WTC11 (cell line): ENCODE data around the gene CALHM5. TPM values are rescaled to one million over a fixed set of nuclear protein-coding genes. Genes with fewer than 3 reads are reported as not detected.

Source experiments
- ATAC-seq: fragments of 200-7000 bp; cut with Tn5 transposase; 2 replicates; pipeline ENCODE4 v1.10.0; 2021; ENCODE audit warnings: mild to moderate bottlenecking, moderate library complexity
- CTCF ChIA-PET: fragments of 300-600 bp; sonication (Branson Sonifier 250); formaldehyde crosslinking; loops from one replicate; lab custom pipeline; 2021; ENCODE audit warnings: antibody characterized with exemption; lab: Charles Lee
- POLR2A ChIA-PET: fragments of 350-600 bp; sonication (Branson Sonifier 250); formaldehyde crosslinking; loops from one replicate; lab custom pipeline; 2021; ENCODE audit warnings: antibody characterized with exemption; lab: Charles Lee
- DNase-seq: peaks from one replicate; pipeline ENCODE4 v3.0.0; 2021; ENCODE audit warnings: low spot score
- H3K27ac Mint-ChIP-seq: 2 replicates; pipeline ENCODE4 v1.8.0; 2021; ENCODE audit warnings: mixed read lengths
- H3K27me3 Mint-ChIP-seq: 2 replicates; pipeline ENCODE4 v1.8.0; 2021; ENCODE audit warnings: low read depth, mild to moderate bottlenecking, moderate library complexity, mixed read lengths
- H3K36me3 Mint-ChIP-seq: 2 replicates; pipeline ENCODE4 v1.8.0; 2021; ENCODE audit warnings: mixed read lengths
- H3K4me1 Mint-ChIP-seq: 2 replicates; pipeline ENCODE4 v1.8.0; 2022; ENCODE audit warnings: mixed read lengths
- H3K4me3 Mint-ChIP-seq: 2 replicates; pipeline ENCODE4 v1.8.0; 2021; ENCODE audit warnings: mild to moderate bottlenecking, moderate library complexity, mixed read lengths
- H3K9me3 Mint-ChIP-seq: 2 replicates; pipeline ENCODE4 v1.8.0; 2021; ENCODE audit warnings: mixed read lengths
- ATF3 ChIP-seq: sonication (generic); formaldehyde crosslinking; conservative IDR thresholded peaks from 2 replicates; pipeline ENCODE4 v1.8.1; 2022; ENCODE audit warnings: mild to moderate bottlenecking, missing genetic modification reagents
- CBFB ChIP-seq: sonication (generic); formaldehyde crosslinking; IDR thresholded peaks from 2 replicates; pipeline ENCODE4 v1.8.1; 2022; ENCODE audit warnings: mild to moderate bottlenecking, low read depth, missing genetic modification reagents
- E2F5 ChIP-seq: sonication (generic); formaldehyde crosslinking; IDR thresholded peaks from 2 replicates; pipeline ENCODE4 v1.8.1; 2022; ENCODE audit warnings: mild to moderate bottlenecking, moderate library complexity, missing genetic modification reagents
- EMX1 ChIP-seq: fragments of 250-450 bp; sonication (Bioruptor Pico); IDR thresholded peaks from 2 replicates; pipeline ENCODE4 v1.8.0; 2021; ENCODE audit warnings: mild to moderate bottlenecking
- ERG ChIP-seq: fragments of 250-450 bp; sonication (Bioruptor Pico); IDR thresholded peaks from 2 replicates; pipeline ENCODE4 v1.8.0; 2021; ENCODE audit warnings: mild to moderate bottlenecking
- ESRRA ChIP-seq: sonication (generic); formaldehyde crosslinking; IDR thresholded peaks from 2 replicates; pipeline ENCODE4 v1.8.1; 2022; ENCODE audit warnings: mild to moderate bottlenecking, missing genetic modification reagents, borderline replicate concordance
- GRHL2 ChIP-seq: fragments of 250-450 bp; sonication (Bioruptor Pico); IDR thresholded peaks from 2 replicates; pipeline ENCODE4 v1.8.0; 2022; ENCODE audit warnings: mild to moderate bottlenecking, moderate library complexity; ENCODE audit not compliant: insufficient replicate concordance, severe bottlenecking
- HMGA2 ChIP-seq: fragments of 250-450 bp; sonication (Bioruptor Pico); IDR thresholded peaks from 2 replicates; pipeline ENCODE4 v1.4.0; 2021; ENCODE audit warnings: mild to moderate bottlenecking, moderate library complexity
- JUN ChIP-seq: sonication (generic); formaldehyde crosslinking; IDR thresholded peaks from 2 replicates; pipeline ENCODE4 v1.8.0; 2023; ENCODE audit warnings: mild to moderate bottlenecking, missing genetic modification reagents
- NFYB ChIP-seq: sonication (generic); formaldehyde crosslinking; conservative IDR thresholded peaks from 2 replicates; pipeline ENCODE4 v1.8.0; 2022; ENCODE audit warnings: low read depth, missing genetic modification reagents
- PRRX2 ChIP-seq: fragments of 250-450 bp; sonication (Bioruptor Pico); IDR thresholded peaks from 2 replicates; pipeline ENCODE4 v1.8.0; 2021; ENCODE audit warnings: mild to moderate bottlenecking
- RORB ChIP-seq: fragments of 250-450 bp; sonication (Bioruptor Pico); IDR thresholded peaks from 2 replicates; pipeline ENCODE4 v1.9.0; 2021; ENCODE audit warnings: mild to moderate bottlenecking
- SMAD3 ChIP-seq: sonication (generic); formaldehyde crosslinking; IDR thresholded peaks from 2 replicates; pipeline ENCODE4 v1.8.0; 2022; ENCODE audit warnings: missing genetic modification reagents, mild to moderate bottlenecking, borderline replicate concordance
- SP1 ChIP-seq: sonication (generic); formaldehyde crosslinking; conservative IDR thresholded peaks from 2 replicates; pipeline ENCODE4 v1.8.1; 2022; ENCODE audit warnings: missing genetic modification reagents
- TEAD1 ChIP-seq: sonication (generic); formaldehyde crosslinking; IDR thresholded peaks from 2 replicates; pipeline ENCODE4 v1.8.0; 2022; ENCODE audit warnings: mild to moderate bottlenecking, missing genetic modification reagents
- TEAD4 ChIP-seq: sonication (generic); formaldehyde crosslinking; IDR thresholded peaks from 2 replicates; pipeline ENCODE4 v1.8.0; 2022; ENCODE audit warnings: mild to moderate bottlenecking, missing genetic modification reagents
- ZBTB21 ChIP-seq: sonication (generic); formaldehyde crosslinking; IDR thresholded peaks from 2 replicates; pipeline ENCODE4 v1.8.1; 2023; ENCODE audit warnings: mild to moderate bottlenecking, missing genetic modification reagents, borderline replicate concordance
- ZNF138 ChIP-seq: sonication (generic); formaldehyde crosslinking; conservative IDR thresholded peaks from 2 replicates; pipeline ENCODE4 v1.8.1; 2022; ENCODE audit warnings: mild to moderate bottlenecking, moderate library complexity, missing genetic modification reagents
- ZNF232 ChIP-seq: sonication (generic); formaldehyde crosslinking; IDR thresholded peaks from 2 replicates; pipeline ENCODE4 v1.8.0; 2022; ENCODE audit warnings: mild to moderate bottlenecking, missing genetic modification reagents
- ZNF281 ChIP-seq: sonication (generic); formaldehyde crosslinking; IDR thresholded peaks from 2 replicates; pipeline ENCODE4 v1.8.0; 2023; ENCODE audit warnings: mild to moderate bottlenecking, missing genetic modification reagents
- ZNF396 ChIP-seq: fragments of 250-450 bp; sonication (Bioruptor Pico); IDR thresholded peaks from 2 replicates; pipeline ENCODE4 v1.8.0; 2021; ENCODE audit warnings: mild to moderate bottlenecking, moderate library complexity, borderline replicate concordance
- ZNF671 ChIP-seq: fragments of 250-450 bp; sonication (Bioruptor Pico); IDR thresholded peaks from 2 replicates; pipeline ENCODE4 v1.8.0; 2021; ENCODE audit warnings: mild to moderate bottlenecking
- total RNA-seq: library from RNA; stranded (reverse); gene quantifications from 3 replicates; pipeline ENCODE4 v1.2.3, GENCODE V29; 2021
- TF ChIP-seq, protein P1 (sequence below): sonication (generic); formaldehyde crosslinking; IDR thresholded peaks from 2 replicates; pipeline ENCODE4 v1.8.1; 2022; ENCODE audit warnings: mild to moderate bottlenecking, missing genetic modification reagents, moderate library complexity, borderline replicate concordance
- TF ChIP-seq, protein P2 (sequence below): fragments of 250-450 bp; sonication (Bioruptor Pico); IDR thresholded peaks from 2 replicates; pipeline ENCODE4 v1.9.0; 2021; ENCODE audit warnings: moderate library complexity, mild to moderate bottlenecking, inconsistent platforms, borderline replicate concordance
- TF ChIP-seq, protein P3 (sequence below): fragments of 250-450 bp; sonication (Bioruptor Pico); IDR thresholded peaks from 2 replicates; pipeline ENCODE4 v1.9.0; 2021; ENCODE audit warnings: mild to moderate bottlenecking, borderline replicate concordance

Gene CALHM5
- total RNA-seq, 1 experiment from 2014 or later: 0.09 TPM

- TF ChIP-seq ZNF281 (CRISPR knock-in tag) (no peak), PRRX2 (no peak), ZNF671 (no peak), ERG (no peak), TEAD1 (CRISPR knock-in tag) (no peak), CBFB (CRISPR knock-in tag) (no peak), ZBTB21 (no peak)
Observed at GRCh38 chr6:116564921-116565872, 53.8 kb downstream of the CALHM5 start (continued).

- no peaks in the 10 kb centered on the region; the same call in 1 of the 2 replicates for H3K27me3 Mint-ChIP-seq
- POLR2A ChIA-PET: no interaction called here
- TF ChIP-seq, protein P1, sequence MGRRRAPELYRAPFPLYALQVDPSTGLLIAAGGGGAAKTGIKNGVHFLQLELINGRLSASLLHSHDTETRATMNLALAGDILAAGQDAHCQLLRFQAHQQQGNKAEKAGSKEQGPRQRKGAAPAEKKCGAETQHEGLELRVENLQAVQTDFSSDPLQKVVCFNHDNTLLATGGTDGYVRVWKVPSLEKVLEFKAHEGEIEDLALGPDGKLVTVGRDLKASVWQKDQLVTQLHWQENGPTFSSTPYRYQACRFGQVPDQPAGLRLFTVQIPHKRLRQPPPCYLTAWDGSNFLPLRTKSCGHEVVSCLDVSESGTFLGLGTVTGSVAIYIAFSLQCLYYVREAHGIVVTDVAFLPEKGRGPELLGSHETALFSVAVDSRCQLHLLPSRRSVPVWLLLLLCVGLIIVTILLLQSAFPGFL (CRISPR knock-in tag): no peak
- TF ChIP-seq ZNF232 (CRISPR knock-in tag): no peak
- TF ChIP-seq, protein P2, sequence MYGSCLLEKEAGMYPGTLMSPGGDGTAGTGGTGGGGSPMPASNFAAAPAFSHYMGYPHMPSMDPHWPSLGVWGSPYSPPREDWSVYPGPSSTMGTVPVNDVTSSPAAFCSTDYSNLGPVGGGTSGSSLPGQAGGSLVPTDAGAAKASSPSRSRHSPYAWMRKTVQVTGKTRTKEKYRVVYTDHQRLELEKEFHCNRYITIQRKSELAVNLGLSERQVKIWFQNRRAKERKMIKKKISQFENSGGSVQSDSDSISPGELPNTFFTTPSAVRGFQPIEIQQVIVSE (CRISPR knock-in tag): no peak
- no peak for TF ChIP-seq EMX1
- TF ChIP-seq ZNF396 (CRISPR knock-in tag): no peak
- no peak for TF ChIP-seq ATF3 (CRISPR knock-in tag)
- TF ChIP-seq RORB (CRISPR knock-in tag): no peak
- no peak for TF ChIP-seq SP1 (CRISPR knock-in tag)
- no peak for TF ChIP-seq GRHL2 (CRISPR knock-in tag)
- TF ChIP-seq SMAD3: no peak
- no peak for TF ChIP-seq NFYB (CRISPR knock-in tag)
- no peak for TF ChIP-seq ESRRA (CRISPR knock-in tag)
- TF ChIP-seq, protein P3, sequence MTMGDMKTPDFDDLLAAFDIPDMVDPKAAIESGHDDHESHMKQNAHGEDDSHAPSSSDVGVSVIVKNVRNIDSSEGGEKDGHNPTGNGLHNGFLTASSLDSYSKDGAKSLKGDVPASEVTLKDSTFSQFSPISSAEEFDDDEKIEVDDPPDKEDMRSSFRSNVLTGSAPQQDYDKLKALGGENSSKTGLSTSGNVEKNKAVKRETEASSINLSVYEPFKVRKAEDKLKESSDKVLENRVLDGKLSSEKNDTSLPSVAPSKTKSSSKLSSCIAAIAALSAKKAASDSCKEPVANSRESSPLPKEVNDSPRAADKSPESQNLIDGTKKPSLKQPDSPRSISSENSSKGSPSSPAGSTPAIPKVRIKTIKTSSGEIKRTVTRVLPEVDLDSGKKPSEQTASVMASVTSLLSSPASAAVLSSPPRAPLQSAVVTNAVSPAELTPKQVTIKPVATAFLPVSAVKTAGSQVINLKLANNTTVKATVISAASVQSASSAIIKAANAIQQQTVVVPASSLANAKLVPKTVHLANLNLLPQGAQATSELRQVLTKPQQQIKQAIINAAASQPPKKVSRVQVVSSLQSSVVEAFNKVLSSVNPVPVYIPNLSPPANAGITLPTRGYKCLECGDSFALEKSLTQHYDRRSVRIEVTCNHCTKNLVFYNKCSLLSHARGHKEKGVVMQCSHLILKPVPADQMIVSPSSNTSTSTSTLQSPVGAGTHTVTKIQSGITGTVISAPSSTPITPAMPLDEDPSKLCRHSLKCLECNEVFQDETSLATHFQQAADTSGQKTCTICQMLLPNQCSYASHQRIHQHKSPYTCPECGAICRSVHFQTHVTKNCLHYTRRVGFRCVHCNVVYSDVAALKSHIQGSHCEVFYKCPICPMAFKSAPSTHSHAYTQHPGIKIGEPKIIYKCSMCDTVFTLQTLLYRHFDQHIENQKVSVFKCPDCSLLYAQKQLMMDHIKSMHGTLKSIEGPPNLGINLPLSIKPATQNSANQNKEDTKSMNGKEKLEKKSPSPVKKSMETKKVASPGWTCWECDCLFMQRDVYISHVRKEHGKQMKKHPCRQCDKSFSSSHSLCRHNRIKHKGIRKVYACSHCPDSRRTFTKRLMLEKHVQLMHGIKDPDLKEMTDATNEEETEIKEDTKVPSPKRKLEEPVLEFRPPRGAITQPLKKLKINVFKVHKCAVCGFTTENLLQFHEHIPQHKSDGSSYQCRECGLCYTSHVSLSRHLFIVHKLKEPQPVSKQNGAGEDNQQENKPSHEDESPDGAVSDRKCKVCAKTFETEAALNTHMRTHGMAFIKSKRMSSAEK (CRISPR knock-in tag): no peak
- TF ChIP-seq HMGA2 (CRISPR knock-in tag): no peak
- TF ChIP-seq ZNF138 (CRISPR knock-in tag): no peak
- no peak for TF ChIP-seq JUN
- no peak for TF ChIP-seq TEAD4 (CRISPR knock-in tag)
- no peak for TF ChIP-seq E2F5 (CRISPR knock-in tag)
- no peaks in the 10 kb centered on the region for H3K9me3 Mint-ChIP-seq
- H3K36me3 Mint-ChIP-seq: no peaks in the 10 kb centered on the region; the same call in 1 of the 2 replicates
- CTCF ChIA-PET: no interaction called here
- DNase-seq: no peak
- H3K27ac Mint-ChIP-seq: no peak overlapping the region
- no peak for ATAC-seq
- H3K4me3 Mint-ChIP-seq: no peak overlapping the region
- peaks cover 14% of the 10 kb centered on the region for H3K4me1 Mint-ChIP-seq
Observed at GRCh38 chr6:116568111-116568510, 56.7 kb downstream of the CALHM5 start.
